ENCODE measurements around the gene FAM161B.
A peak's percentile ranks its signal among the peaks of the same experiment; 100 is the strongest.

Gene FAM161B

DNA sequence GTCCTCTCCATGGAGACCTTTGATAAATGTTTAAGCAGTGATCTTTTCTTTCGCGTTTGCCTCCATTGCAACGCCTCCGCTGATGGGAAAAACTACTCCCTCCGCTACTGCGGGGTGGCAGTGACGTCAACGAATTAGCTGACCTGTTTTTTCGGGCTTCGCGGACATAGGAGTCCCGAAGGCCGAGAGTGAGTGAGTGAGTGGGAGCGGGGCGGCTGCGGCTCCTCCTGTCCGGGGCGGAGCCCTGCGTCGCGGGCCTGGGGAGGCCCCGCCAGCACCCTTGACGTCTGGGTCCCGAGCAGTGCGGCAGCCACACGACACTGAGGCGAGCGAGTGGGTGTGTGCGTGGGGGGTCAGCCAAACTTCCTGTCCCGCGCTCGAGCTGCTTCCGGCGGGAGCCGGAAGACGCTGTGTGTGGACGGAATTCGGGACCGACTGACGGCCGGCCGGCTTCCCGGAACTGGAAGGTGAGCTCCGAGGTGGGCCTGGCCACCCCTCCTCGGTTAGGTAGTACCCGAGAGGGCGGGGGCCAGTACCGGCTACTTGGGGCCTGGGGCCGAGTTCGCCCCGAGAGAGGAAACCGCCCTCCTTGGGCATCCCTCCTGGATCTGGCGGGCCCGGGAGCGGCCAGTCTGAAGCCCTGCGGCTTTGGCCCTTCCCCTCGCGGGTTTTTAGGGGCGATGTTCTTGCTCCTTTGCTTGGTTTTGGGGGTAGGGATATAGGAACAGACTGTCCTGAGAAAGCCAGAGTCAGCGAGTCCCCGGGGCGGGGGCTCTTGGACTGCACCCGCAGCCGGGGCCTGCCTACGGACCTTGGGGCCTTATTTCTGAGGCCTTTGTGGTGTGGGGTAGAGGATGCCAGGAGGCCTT is 63.2 kb downstream of the FAM161B start, which contains the start of gene ZNF410:
Gene ZNF410 (plus strand): TSS at position 411 of the 869 bp plus-strand sequence. CDS start 5,317 bp downstream, outside the sequence.
- DNase-seq (ENCODE audit: extremely low spot score, insufficient read length, low read depth) (peak; percentile 86), FAIRE-seq (peak; percentile 95)

DNA sequence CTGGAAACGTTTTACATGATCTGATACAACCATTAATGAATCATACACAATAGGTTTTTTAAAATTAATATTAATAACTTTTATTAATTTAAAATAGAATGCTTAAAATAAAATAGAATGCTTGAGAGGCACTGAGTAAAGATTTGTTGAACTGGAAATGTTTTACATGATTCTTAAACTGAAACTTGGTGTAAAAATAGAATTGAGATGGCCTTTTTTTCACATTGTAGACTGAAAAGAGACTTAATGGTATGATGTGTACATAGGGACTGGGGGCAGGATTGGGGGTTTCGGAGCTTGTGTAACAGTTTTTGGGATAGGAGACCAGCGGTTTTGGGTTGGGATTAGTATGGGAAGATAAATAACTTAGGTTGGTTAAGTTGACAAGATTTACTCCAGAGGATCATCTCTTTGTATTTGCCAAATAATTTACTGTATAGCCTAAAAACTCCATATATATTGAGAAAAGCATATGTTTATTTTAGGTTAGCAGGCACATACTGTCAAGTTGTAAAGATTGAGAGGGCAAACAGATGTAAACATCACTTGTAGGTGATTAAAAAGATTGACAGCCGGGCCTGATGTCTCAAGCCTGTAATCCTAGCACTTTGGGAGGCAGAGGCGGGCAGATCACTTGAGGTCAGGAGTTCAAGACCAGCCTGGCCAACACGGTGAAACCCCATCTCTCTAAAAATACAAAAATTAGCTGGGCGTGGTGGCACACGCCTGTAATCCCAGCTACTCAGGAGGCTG is 65.3 kb downstream of the FAM161B start:
- FAIRE-seq, result peak; percentile 12

More for the DNA sequence above, 65.3 kb downstream of the FAM161B start:
- DNase-seq (ENCODE audit: extremely low spot score, insufficient read length, low read depth), result no peak

Data from GM18507 (cell line).